Right renal pelvis (tissue), 4 donors: ENCODE measurements around the gene IFNL3. TPM values are rescaled to one million over a fixed set of nuclear protein-coding genes. Genes with fewer than 3 reads are reported as not detected.
"Not testable (repeated sequence)": the region's sequence is repeated elsewhere in the genome, so short reads cannot be mapped to it uniquely, and the experiment has no call there.

Experiments
- DNase-seq, 4 donors: peaks; one replicate each; pipeline ENCODE4 v3.0.0-alpha.2; 2013; ENCODE audit warnings: low read depth in 4 of 4, low spot score in 3 of 4, missing footprints in 1 of 4
- polyA plus RNA-seq, 4 donors: library from polyadenylated mRNA; unstranded; fragments of 120-200 nt; gene quantifications; one replicate each; pipeline ENCODE4 v1.2.1, GENCODE V29; 2013; ENCODE audit not compliant: insufficient read length in 4 of 4

Gene IFNL3
- polyA plus RNA-seq, 4 donors, result 0.10 TPM; not detected in 3

GRCh38 chr19:39253374-39254149 is 8.8 kb upstream of the IFNL3 start:
- DNase-seq, result no peak

- DNase-seq, result no peak
Observed at GRCh38 chr19:39252458-39252857, 7.7 kb upstream of the IFNL3 start.

GRCh38 chr19:39251846-39252245 is 7.0 kb upstream of the IFNL3 start:
- no peak for DNase-seq

- no peak for DNase-seq
Observed at GRCh38 chr19:39251081-39251480, 6.3 kb upstream of the IFNL3 start.

- DNase-seq, result no peak
Observed at GRCh38 chr19:39248806-39249205, 4.0 kb upstream of the IFNL3 start, which contains the start of gene IFNL4. Gene IFNL4 (minus strand): TSS chr19:39248856.

GRCh38 chr19:39247701-39248664 is 3.2 kb upstream of the IFNL3 start:
- DNase-seq, result no peak

- DNase-seq, result no peak
Observed at GRCh38 chr19:39246951-39247669, 2.3 kb upstream of the IFNL3 start.

GRCh38 chr19:39245166-39245565 is 360 bp upstream of the IFNL3 start:
- not testable (repeated sequence) for DNase-seq

- not testable (repeated sequence) for DNase-seq
Observed at GRCh38 chr19:39243741-39244140, 1.1 kb downstream of the IFNL3 start.

- DNase-seq, result no peak
Observed at GRCh38 chr19:39240421-39240820, 4.4 kb downstream of the IFNL3 start.

- DNase-seq, result no peak
Observed at GRCh38 chr19:39238944-39239343, 5.9 kb downstream of the IFNL3 start.

- no peak for DNase-seq
Observed at GRCh38 chr19:39238209-39238608, 6.6 kb downstream of the IFNL3 start.

- DNase-seq, result no peak
Observed at GRCh38 chr19:39237200-39238184, 7.3 kb downstream of the IFNL3 start.

GRCh38 chr19:39236527-39236926 is 8.3 kb downstream of the IFNL3 start:
- DNase-seq, result no peak

GRCh38 chr19:39232708-39233107 is 12.1 kb downstream of the IFNL3 start:
- no peak for DNase-seq

- no peak for DNase-seq
Observed at GRCh38 chr19:39230096-39230764, 14.6 kb downstream of the IFNL3 start.

- no peak for DNase-seq
Observed at GRCh38 chr19:39224910-39225309, 19.9 kb downstream of the IFNL3 start.

- DNase-seq, result no peak
Observed at GRCh38 chr19:39223703-39224279, 21.0 kb downstream of the IFNL3 start.

GRCh38 chr19:39219108-39219507 is 25.7 kb downstream of the IFNL3 start:
- not testable (repeated sequence) for DNase-seq
